Heart right ventricle (tissue), 16 donors: ENCODE results near the gene EML1. TPM values are rescaled to one million over a fixed set of nuclear protein-coding genes. Genes with fewer than 3 reads are reported as not detected.

Experiments used
- ATAC-seq, 8 donors: fragments of 200-7000 bp; cut with Tn5 transposase; one replicate each; pipeline ENCODE4 v1.9.1; 2020; ENCODE audit warnings: mild to moderate bottlenecking in 8 of 8, moderate library complexity in 8 of 8, moderate number of reproducible peaks in 1 of 8
- DNase-seq, 2 donors: peaks; one replicate each; pipeline ENCODE4 v3.0.0-alpha.2; 2020
- H3K27ac ChIP-seq, 10 donors: fragments of 200-600 bp; sonication (generic) in 2 of 10; one replicate each; pipeline versions ENCODE4 v1.5.0 to v1.8.0; 2020 to 2022; ENCODE audit warnings: mild to moderate bottlenecking in 3 of 10
- H3K27me3 ChIP-seq, 7 donors: fragments of 200-600 bp; one replicate each; pipeline ENCODE4 v1.8.0; 2021 to 2022; ENCODE audit warnings: mild to moderate bottlenecking in 2 of 7
- H3K36me3 ChIP-seq, 9 donors: fragments of 200-600 bp; sonication (generic) in 1 of 9; one replicate each; pipeline versions ENCODE4 v1.5.0 to v1.8.0; 2020 to 2022; ENCODE audit warnings: mild to moderate bottlenecking in 2 of 9
- H3K4me1 ChIP-seq, 9 donors: fragments of 200-600 bp; sonication (generic) in 1 of 9; one replicate each; pipeline versions ENCODE4 v1.5.0 to v1.8.0; 2020 to 2022; ENCODE audit warnings: mild to moderate bottlenecking in 4 of 9
- H3K4me3 ChIP-seq, 10 donors: fragments of 200-600 bp; sonication (generic) in 2 of 10; one replicate each; pipeline versions ENCODE4 v1.5.0 to v1.8.0; 2020 to 2022; ENCODE audit warnings: mild to moderate bottlenecking in 7 of 10, moderate library complexity in 2 of 10
- H3K9me3 ChIP-seq, 11 donors: fragments of 200-600 bp in 10 of 11; sonication (generic) in 2 of 11; one replicate each; pipeline versions ENCODE4 v1.5.0 to v1.8.0; 2013 to 2022; ENCODE audit warnings: mild to moderate bottlenecking in 2 of 11, control low read depth in 1 of 11, moderate library complexity in 1 of 11
- WGBS, 2 donors: extraction: QIAGEN DNeasy Blood & Tissue Kit; methylation state at CpG; one replicate each; pipeline ENCODE4 v1.1.7; 2013; ENCODE audit warnings: inconsistent platforms in 1 of 2; 5-methylcytosine and 5-hydroxymethylcytosine counted together
- intact Hi-C, 10 donors: fragments of 100-400 bp; cut with DNase I; formaldehyde crosslinking; loops; one replicate each; pipeline versions ENCODE4 v1.11.1 to v1.14.2; 2022
- polyA plus RNA-seq, 2 donors: library from polyadenylated mRNA; stranded (reverse); fragments of 200-250 nt; gene quantifications; one replicate each; pipeline ENCODE4 v1.2.3, GENCODE V29; 2013
- total RNA-seq, 10 donors: library from RNA; stranded (reverse); fragmentation: NEBNext Ultra II Directional in 3 of 10; extraction: Animal tissue kit (Norgen Biotek cat#: 25700) in 3 of 10; gene quantifications; one replicate each; pipeline versions ENCODE4 v1.2.1 to v1.2.4, GENCODE V29; 2021 to 2023
- TF ChIP-seq, protein P1 (sequence below), 9 donors: fragments of 200-600 bp; sonication (generic) in 2 of 9; IDR thresholded peaks; one replicate each; pipeline versions ENCODE4 v1.5.0 to v1.8.0; 2021 to 2022; ENCODE audit warnings: antibody characterized with exemption in 9 of 9, mild to moderate bottlenecking in 5 of 9, moderate library complexity in 1 of 9
- donor health status: Arrhythmogenic right ventricular cardiomyopathy.
- donor health status: ischemic (EF 13 %, LVEDD 7.1; RV severe dilation, severe dysfunction).
- donor health status: healthy with polysubstance abuse.
- donor health status: DM: no; HTN: yes; CAD: no.
- donor health status: DM: no; HTN: no; CAD: no.
- donor health status: ischemic (EF 25% LVEDD 6.9; RV normal size, moderate dysfunction).
- donor health status: ischemic (EF 25% LVEDD 5.7; RV mildly dilated, moderate dysfunction).
- donor health status: healthy.
- donor health status: DM: yes; HTN: yes; CAD: no.
- donor health status: Ischemic cardiomyopathy.
- donor health status: ischemic (EF 35%, LVEDD 5.7; RV mildly dilated, moderate dysfunction).
- donor health status: nonischemic (EF 11% LVEDD 7.7; RV severe dilation, severe dysfunction).
- donor health status: DM: yes; HTN: yes; CAD: no.
- donor health status: PGD.
- donor health status: ischemic (EF 29% LVEDD 5.4; RV normal size, mild dysfunction).
- donor health status: nonischemic (EF 23%, LVEDD 6.1; RV moderate dilation, normal function).

Gene EML1
- total and polyA plus RNA-seq, 12 donors: 9.1 to 49.2 (median 33.8) TPM

GRCh38 chr14:99955826-99956455, 162.7 kb downstream of the EML1 start:
- H3K4me3 ChIP-seq: no peak overlapping the region
- intact Hi-C loops: no loop called here
- H3K27ac ChIP-seq: no peak overlapping the region
- no peaks in the 10 kb centered on the region for H3K9me3 ChIP-seq
- DNase-seq (no peak), ATAC-seq (no peak)
- no peaks in the 10 kb centered on the region for H3K36me3 ChIP-seq
- H3K4me1 ChIP-seq: no peaks in the 10 kb centered on the region
- TF ChIP-seq, protein P1, sequence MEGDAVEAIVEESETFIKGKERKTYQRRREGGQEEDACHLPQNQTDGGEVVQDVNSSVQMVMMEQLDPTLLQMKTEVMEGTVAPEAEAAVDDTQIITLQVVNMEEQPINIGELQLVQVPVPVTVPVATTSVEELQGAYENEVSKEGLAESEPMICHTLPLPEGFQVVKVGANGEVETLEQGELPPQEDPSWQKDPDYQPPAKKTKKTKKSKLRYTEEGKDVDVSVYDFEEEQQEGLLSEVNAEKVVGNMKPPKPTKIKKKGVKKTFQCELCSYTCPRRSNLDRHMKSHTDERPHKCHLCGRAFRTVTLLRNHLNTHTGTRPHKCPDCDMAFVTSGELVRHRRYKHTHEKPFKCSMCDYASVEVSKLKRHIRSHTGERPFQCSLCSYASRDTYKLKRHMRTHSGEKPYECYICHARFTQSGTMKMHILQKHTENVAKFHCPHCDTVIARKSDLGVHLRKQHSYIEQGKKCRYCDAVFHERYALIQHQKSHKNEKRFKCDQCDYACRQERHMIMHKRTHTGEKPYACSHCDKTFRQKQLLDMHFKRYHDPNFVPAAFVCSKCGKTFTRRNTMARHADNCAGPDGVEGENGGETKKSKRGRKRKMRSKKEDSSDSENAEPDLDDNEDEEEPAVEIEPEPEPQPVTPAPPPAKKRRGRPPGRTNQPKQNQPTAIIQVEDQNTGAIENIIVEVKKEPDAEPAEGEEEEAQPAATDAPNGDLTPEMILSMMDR (IDR thresholded peaks at IDR 0.05): no peak
- peaks cover 0 to 17% (median 7%) of the 10 kb centered on the region in 7 donors for H3K27me3 ChIP-seq
- 89 to 91% methylated on average over 7 of the region's 7 CpGs for WGBS, 2 donors

DNA sequence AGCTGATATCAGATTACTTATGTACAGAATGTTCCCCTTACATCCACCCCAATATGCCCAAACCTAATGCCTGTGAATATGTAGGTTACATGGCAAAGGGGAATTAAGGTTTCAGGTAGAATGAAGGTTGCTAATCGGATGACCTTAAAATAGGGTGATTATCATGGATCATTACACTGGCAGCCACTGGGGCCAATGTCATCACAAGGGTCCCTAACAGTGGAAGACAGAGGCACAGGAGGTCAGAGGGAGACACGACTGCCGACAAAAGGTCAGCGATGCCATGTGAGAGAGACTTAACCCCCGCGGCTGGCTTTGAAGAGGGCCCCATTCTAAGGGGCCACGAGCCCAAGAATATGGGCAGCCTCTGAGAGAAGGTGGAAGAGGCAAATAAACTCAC, 165.2 kb downstream of the EML1 start:
- no peak for ATAC-seq
- H3K36me3 ChIP-seq: no peaks in the 10 kb centered on the region
- DNase-seq: no peak
- intact Hi-C loops: no loop called here
- H3K9me3 ChIP-seq: no peaks in the 10 kb centered on the region
- TF ChIP-seq, protein P1 (IDR thresholded peaks at IDR 0.05): no peak
- WGBS, 2 donors: 73 to 81% methylated on average over 7 of the region's 7 CpGs
- H3K27me3 ChIP-seq: peaks cover 0 to 34% (median 15%) of the 10 kb centered on the region in 7 donors
- no peaks in the 10 kb centered on the region for H3K4me1 ChIP-seq
- no peak overlapping the region for H3K27ac ChIP-seq
- no peak overlapping the region for H3K4me3 ChIP-seq

GRCh38 chr14:99961826-99962518, 168.8 kb downstream of the EML1 start:
- no peaks in the 10 kb centered on the region for H3K9me3 ChIP-seq
- peaks cover 0 to 5% (median 0%) of the 10 kb centered on the region in 9 donors for H3K4me1 ChIP-seq
- DNase-seq (no peak), ATAC-seq (no peak)
- H3K27me3 ChIP-seq: peaks cover 0 to 31% (median 15%) of the 10 kb centered on the region in 7 donors
- intact Hi-C loops: no loop called here
- TF ChIP-seq, protein P1 (IDR thresholded peaks at IDR 0.05): no peak
- WGBS, 2 donors: 51 to 54% methylated on average over 18 of the region's 18 CpGs
- H3K4me3 ChIP-seq: no peak overlapping the region
- no peak overlapping the region for H3K27ac ChIP-seq
- H3K36me3 ChIP-seq: no peaks in the 10 kb centered on the region

GRCh38 chr14:99964979-99965378, 171.8 kb downstream of the EML1 start:
- H3K27me3 ChIP-seq: peaks cover 0 to 36% (median 15%) of the 10 kb centered on the region in 7 donors
- no peaks in the 10 kb centered on the region for H3K36me3 ChIP-seq
- TF ChIP-seq, protein P1 (IDR thresholded peaks at IDR 0.05): no peak
- no peak for ATAC-seq
- intact Hi-C loops: no loop called here
- no peak for DNase-seq
- no peak overlapping the region for H3K27ac ChIP-seq
- 82 to 85% methylated on average over 9 of the region's 9 CpGs for WGBS, 2 donors
- no peaks in the 10 kb centered on the region for H3K9me3 ChIP-seq
- H3K4me1 ChIP-seq: peaks cover 0 to 8% (median 0%) of the 10 kb centered on the region in 9 donors
- no peak overlapping the region for H3K4me3 ChIP-seq
